Hepatocyte (in vitro differentiated cells): Measurements from ENCODE around the gene HTR4. TPM values are rescaled to one million over a fixed set of nuclear protein-coding genes. Genes with fewer than 3 reads are reported as not detected.
"Not testable (repeated sequence)": the region's sequence is repeated elsewhere in the genome, so short reads cannot be mapped to it uniquely, and the experiment has no call there.

Experiments
- DNase-seq: peaks from one replicate; pipeline ENCODE4 v3.0.0-alpha.2; 2016; ENCODE audit warnings: low spot score
- H2AFZ ChIP-seq: fragments of 200-600 bp; sonication (generic); 2 replicates; pipeline ENCODE4 v1.6.0; 2016; ENCODE audit warnings: antibody characterized with exemption, mild to moderate bottlenecking
- H3K27ac ChIP-seq: fragments of 200-600 bp; sonication (generic); 2 replicates; pipeline ENCODE4 v1.5.1; 2016; ENCODE audit warnings: mild to moderate bottlenecking
- H3K27me3 ChIP-seq: fragments of 200-600 bp; sonication (generic); 2 replicates; pipeline ENCODE4 v1.6.1; 2016
- H3K36me3 ChIP-seq: fragments of 200-600 bp; sonication (generic); replicated peaks from 2 replicates; pipeline ENCODE4 v1.5.1; 2016; ENCODE audit warnings: low read depth; ENCODE audit not compliant: insufficient read depth
- H3K4me1 ChIP-seq: fragments of 200-600 bp; sonication (generic); 2 replicates; pipeline ENCODE4 v1.5.1; 2016; ENCODE audit warnings: mild to moderate bottlenecking, moderate library complexity; ENCODE audit not compliant: insufficient read depth
- H3K4me2 ChIP-seq: fragments of 200-600 bp; sonication (generic); 2 replicates; pipeline ENCODE4 v1.6.0; 2016
- H3K4me3 ChIP-seq: fragments of 200-600 bp; sonication (generic); 2 replicates; pipeline ENCODE4 v1.5.1; 2016; ENCODE audit warnings: mild to moderate bottlenecking
- H3K79me2 ChIP-seq: fragments of 200-600 bp; sonication (generic); 2 replicates; pipeline ENCODE4 v1.6.0; 2017; ENCODE audit warnings: mild to moderate bottlenecking
- H3K9me2 ChIP-seq: fragments of 200-600 bp; sonication (generic); replicated peaks from 2 replicates; pipeline ENCODE4 v1.6.0; 2017; ENCODE audit warnings: mild to moderate bottlenecking; ENCODE audit not compliant: insufficient read depth
- H3K9me3 ChIP-seq: fragments of 200-600 bp; sonication (generic); 2 replicates; pipeline ENCODE4 v1.5.1; 2016; ENCODE audit warnings: low read depth, mild to moderate bottlenecking
- H4K20me1 ChIP-seq: fragments of 200-600 bp; sonication (generic); 2 replicates; pipeline ENCODE4 v1.6.0; 2016; ENCODE audit warnings: mild to moderate bottlenecking; ENCODE audit not compliant: insufficient read depth, poor library complexity, severe bottlenecking
- EZH2 ChIP-seq: fragments of 200-600 bp; sonication (generic); IDR thresholded peaks from 2 replicates; pipeline ENCODE4 v1.6.1; 2016; ENCODE audit warnings: antibody characterized with exemption, mild to moderate bottlenecking, borderline replicate concordance
- EZH2phosphoT487 ChIP-seq: fragments of 200-600 bp; sonication (generic); IDR thresholded peaks from one replicate; pipeline ENCODE4 v1.6.1; 2018; ENCODE audit warnings: antibody characterized with exemption, mild to moderate bottlenecking, low read depth, moderate library complexity; ENCODE audit not compliant: unreplicated experiment, severe bottlenecking
- WGBS: methylation state at CpG from one replicate; pipeline ENCODE4 v1.1.6; 2016; ENCODE audit warnings: low lambda C conversion rate; ENCODE audit errors: missing lambda C conversion rate; 5-methylcytosine and 5-hydroxymethylcytosine counted together
- polyA plus RNA-seq: library from polyadenylated mRNA; unstranded; fragments of >200 nt; fragmentation: Nextera tagmentation; extraction: Ambion mirVana; gene quantifications from 2 replicates; pipeline ENCODE4 v1.2.1, GENCODE V29; 2016
- total RNA-seq: library from RNA; depleted of rRNA; stranded (reverse); fragments of >200 nt; gene quantifications from 2 replicates; pipeline ENCODE4 v1.2.3, GENCODE V29; 2014
- TF ChIP-seq, protein P1 (sequence below): fragments of 200-600 bp; sonication (generic); IDR thresholded peaks from 2 replicates; pipeline ENCODE4 v1.5.1; 2016; ENCODE audit warnings: antibody characterized with exemption, mild to moderate bottlenecking; ENCODE audit not compliant: poor library complexity

HTR4 gene
- total and polyA plus RNA-seq, 2 experiments from 2014 or later = 0.29 to 2.3 TPM

DNA sequence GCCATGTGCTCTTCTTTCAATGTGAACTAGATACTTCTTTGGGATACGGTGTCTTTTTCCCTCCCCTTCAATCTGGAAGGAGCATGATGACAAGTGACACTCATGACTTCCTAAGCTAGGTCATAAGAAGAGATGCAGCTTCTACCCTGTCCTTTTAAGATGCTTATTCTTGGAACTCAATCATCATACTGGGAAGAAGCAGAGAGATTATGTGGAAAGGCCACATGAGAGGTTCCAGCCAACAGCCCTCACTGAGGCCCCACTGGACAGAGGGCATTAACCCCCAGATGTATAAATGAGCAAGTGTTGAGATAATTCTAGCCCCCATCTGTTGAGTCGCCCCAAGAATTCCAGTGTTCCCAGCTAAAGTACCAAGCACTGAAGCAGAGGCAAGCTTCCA lies 29.3 kb upstream of the HTR4 start:
- Histone ChIP-seq H3K9me2 (no peaks in the 10 kb centered on the region), H3K27ac (no peak overlapping the region), H3K79me2 (no peaks in the 10 kb centered on the region), H3K36me3 (no peaks in the 10 kb centered on the region), H3K9me3 (no peaks in the 10 kb centered on the region), H3K4me2 (no peak overlapping the region), H3K4me3 (no peak overlapping the region), H4K20me1 (no peaks in the 10 kb centered on the region), H3K27me3 (no peaks in the 10 kb centered on the region), H2AFZ (no peak overlapping the region), H3K4me1 (peaks cover 11% of the 10 kb centered on the region)
- 98% methylated on average over 2 of the region's 2 CpGs for WGBS
- no peak for TF ChIP-seq EZH2phosphoT487
- TF ChIP-seq EZH2 = no peak
- TF ChIP-seq, protein P1, sequence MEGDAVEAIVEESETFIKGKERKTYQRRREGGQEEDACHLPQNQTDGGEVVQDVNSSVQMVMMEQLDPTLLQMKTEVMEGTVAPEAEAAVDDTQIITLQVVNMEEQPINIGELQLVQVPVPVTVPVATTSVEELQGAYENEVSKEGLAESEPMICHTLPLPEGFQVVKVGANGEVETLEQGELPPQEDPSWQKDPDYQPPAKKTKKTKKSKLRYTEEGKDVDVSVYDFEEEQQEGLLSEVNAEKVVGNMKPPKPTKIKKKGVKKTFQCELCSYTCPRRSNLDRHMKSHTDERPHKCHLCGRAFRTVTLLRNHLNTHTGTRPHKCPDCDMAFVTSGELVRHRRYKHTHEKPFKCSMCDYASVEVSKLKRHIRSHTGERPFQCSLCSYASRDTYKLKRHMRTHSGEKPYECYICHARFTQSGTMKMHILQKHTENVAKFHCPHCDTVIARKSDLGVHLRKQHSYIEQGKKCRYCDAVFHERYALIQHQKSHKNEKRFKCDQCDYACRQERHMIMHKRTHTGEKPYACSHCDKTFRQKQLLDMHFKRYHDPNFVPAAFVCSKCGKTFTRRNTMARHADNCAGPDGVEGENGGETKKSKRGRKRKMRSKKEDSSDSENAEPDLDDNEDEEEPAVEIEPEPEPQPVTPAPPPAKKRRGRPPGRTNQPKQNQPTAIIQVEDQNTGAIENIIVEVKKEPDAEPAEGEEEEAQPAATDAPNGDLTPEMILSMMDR = no peak
- no peak for DNase-seq

DNA sequence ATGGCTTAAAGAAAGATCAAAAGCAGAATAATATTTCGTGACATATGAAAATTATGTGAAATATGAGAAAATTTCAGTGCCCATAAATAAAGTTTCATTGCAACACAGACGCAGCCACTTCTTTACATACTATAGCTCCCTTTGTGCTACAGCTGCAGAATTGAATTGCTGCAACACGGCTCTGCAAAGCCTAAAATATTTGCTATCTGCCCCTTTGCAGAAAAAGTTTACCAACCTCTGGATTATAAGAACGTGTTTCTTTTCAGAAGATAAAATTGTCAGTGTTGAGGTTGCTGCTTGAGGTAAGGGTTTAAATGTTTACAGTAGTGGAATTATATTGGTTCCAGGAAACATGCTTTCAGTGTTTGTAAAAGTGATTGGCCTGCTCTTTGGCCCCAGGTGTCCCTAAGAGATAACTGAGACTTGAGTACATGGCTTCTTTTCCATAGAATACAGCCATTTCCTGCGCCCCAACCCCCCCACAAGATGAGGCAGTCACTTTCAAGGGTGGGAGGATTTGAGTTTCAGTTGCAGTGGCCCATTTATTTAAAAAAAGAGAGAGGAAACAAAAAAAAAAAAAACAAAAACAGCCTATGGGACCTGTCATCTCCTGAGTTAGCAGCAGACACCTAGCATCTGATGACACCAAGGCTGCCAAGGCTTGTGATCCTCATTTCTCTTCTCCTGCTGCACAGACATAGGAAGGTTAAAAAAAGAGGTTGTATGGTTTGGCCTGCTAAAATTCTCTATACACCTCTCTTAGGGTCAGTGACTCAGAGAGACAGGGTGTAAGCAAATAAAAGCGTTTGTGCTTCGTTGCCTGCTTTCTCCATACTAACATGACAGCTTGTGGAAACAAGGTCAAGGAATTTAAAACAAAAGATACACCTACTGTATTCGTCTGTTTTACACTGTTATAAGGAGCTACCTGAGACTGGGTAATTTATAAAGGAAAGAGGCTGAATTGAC lies 28.0 kb upstream of the HTR4 start:
- no peaks in the 10 kb centered on the region for H3K27me3 ChIP-seq
- no peaks in the 10 kb centered on the region for H3K36me3 ChIP-seq
- H2AFZ ChIP-seq = no peak overlapping the region
- H3K27ac ChIP-seq = no peak overlapping the region
- no peaks in the 10 kb centered on the region for H3K79me2 ChIP-seq
- 35% methylated on average over 8 of the region's 8 CpGs for WGBS
- no peaks in the 10 kb centered on the region for H4K20me1 ChIP-seq
- H3K4me2 ChIP-seq = peak overlapping the region; percentile 19
- no peaks in the 10 kb centered on the region for H3K9me2 ChIP-seq
- H3K4me1 ChIP-seq = peaks cover 11% of the 10 kb centered on the region
- no peaks in the 10 kb centered on the region for H3K9me3 ChIP-seq
- no peak overlapping the region for H3K4me3 ChIP-seq
- no peak for DNase-seq
- TF ChIP-seq EZH2 = no peak

DNA sequence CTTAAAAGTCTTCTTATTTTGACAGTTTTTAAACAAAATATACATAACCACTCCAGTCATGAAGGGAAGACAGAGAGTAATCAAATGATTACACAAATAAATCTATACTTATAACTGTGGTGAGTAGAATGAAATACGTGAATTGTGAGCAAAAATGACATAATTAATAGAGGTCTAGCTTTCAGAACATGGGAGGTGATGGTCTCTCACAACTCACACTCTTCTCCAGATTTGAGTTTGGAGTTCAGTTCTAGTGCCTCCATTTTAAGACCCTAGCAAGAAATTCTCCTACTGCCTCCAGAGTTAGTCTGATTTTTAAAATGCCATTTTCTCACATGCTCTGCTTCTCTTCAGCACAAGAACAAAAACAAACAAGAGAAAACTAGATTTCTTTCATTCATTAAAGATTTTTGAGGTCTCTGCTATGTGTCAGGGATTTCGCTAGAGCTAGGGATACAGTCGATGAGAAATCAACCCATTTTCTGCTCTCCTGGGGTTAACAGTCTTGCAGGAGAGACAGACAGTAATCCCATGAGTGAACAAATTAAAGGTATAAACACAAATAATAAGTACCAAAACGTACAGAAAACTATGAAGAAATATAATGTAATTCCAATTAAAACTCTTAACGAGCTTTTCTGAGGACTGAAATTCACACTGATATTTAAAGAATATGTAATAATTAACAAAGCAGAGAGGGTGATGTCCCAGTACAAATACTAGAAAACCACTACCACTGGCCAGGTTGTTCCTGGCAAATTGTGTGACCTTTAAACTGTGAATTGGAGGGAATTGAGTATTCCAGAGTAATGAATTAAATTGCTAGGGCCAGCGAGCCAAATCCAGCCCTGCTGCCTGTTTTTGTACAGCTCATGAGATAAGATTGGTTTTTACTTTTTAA lies 27.1 kb upstream of the HTR4 start:
- no peak for TF ChIP-seq EZH2phosphoT487
- no peak for TF ChIP-seq EZH2
- TF ChIP-seq, protein P1 = no peak
- DNase-seq = no peak
- no peak overlapping the region for H3K4me3 ChIP-seq
- H3K9me3 ChIP-seq = no peaks in the 10 kb centered on the region
- peaks cover 11% of the 10 kb centered on the region for H3K4me1 ChIP-seq
- H2AFZ ChIP-seq = no peak overlapping the region
- H3K79me2 ChIP-seq = no peaks in the 10 kb centered on the region
- peak overlapping the region; percentile 19 for H3K4me2 ChIP-seq
- no peaks in the 10 kb centered on the region for H4K20me1 ChIP-seq
- H3K27ac ChIP-seq = no peak overlapping the region
- WGBS = 57% methylated on average over 6 of the region's 6 CpGs
- no peaks in the 10 kb centered on the region for H3K9me2 ChIP-seq
- H3K27me3 ChIP-seq = no peaks in the 10 kb centered on the region
- H3K36me3 ChIP-seq = no peaks in the 10 kb centered on the region

DNA sequence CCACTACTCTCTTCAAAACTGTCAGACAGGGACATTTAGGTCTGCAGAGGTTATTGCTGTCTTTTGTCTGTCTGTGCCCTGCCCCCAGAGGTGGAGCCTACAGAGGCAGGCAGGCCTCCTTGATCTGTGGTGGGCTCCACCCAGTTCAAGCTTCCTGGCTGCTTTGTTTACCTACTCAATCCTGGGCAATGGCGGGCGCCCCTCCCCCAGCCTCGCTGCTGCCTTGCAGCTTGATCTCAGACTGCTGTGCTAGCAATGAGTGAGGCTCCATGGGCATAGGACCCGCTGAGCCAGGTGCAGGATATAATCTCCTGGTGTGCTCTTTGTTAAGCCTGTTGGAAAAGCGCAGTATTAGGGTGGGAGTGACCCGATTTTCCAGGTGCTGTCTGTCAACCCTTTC lies 19.4 kb upstream of the HTR4 start:
- not testable (repeated sequence) for H3K4me2 ChIP-seq, H3K27me3 ChIP-seq, H3K79me2 ChIP-seq, H3K9me3 ChIP-seq, H4K20me1 ChIP-seq, H3K4me1 ChIP-seq, H3K36me3 ChIP-seq, H2AFZ ChIP-seq, DNase-seq, H3K4me3 ChIP-seq, H3K27ac ChIP-seq, H3K9me2 ChIP-seq
- WGBS = 94% methylated on average over 6 of the region's 6 CpGs
